NCI-H146 (cell line): ENCODE data around the gene SCLY.
"Not testable (repeated sequence)": the region's sequence is repeated elsewhere in the genome, so short reads cannot be mapped to it uniquely, and the experiment has no call there.

Experiments used
- DNase-seq: peaks from one replicate; lab custom pipeline; 2025; lab: John Stamatoyannopoulos, UW

SCLY gene, protein sequence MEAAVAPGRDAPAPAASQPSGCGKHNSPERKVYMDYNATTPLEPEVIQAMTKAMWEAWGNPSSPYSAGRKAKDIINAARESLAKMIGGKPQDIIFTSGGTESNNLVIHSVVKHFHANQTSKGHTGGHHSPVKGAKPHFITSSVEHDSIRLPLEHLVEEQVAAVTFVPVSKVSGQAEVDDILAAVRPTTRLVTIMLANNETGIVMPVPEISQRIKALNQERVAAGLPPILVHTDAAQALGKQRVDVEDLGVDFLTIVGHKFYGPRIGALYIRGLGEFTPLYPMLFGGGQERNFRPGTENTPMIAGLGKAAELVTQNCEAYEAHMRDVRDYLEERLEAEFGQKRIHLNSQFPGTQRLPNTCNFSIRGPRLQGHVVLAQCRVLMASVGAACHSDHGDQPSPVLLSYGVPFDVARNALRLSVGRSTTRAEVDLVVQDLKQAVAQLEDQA

DNA sequence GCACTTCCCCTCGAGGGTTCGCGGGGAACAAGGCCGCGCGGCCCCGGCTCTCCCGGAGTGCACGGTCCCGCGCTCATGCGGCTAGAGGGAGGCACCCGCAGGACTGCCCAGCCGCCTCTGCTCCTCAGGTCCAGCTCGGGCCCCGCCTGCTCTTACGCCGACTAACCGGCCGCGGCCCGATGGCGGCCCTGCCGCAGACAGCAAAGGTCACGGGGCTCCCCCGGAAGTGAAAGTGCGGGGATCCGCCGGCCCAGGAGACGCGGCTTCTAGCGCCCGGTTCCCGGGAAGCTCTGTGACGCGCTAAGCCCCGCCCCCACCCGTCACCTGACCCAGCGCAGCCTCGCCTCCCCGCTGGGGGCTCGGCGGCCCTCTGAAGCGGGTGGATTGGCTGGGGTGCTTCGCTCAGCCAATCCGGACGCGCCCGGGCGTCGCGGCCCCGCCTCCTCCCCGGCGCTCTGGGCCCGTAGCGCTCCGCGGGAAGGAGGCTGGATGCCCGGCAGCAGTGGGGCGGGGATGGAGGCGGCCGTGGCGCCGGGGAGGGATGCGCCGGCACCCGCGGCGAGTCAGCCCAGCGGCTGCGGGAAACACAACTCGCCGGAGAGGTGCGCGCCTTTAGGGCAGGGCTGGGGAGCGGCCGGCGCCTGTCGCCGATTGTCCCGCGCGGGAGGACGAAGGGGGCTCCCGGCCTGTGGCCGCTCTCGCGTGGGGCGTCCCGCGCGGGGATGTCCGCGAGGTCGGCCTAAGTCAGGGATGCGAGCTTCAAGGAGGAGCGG lies at the start of gene SCLY:
Gene SCLY (plus strand): TSS at position 460 of the 773 bp plus-strand sequence. CDS start 54 bp downstream, at position 514.
- peak; percentile 99 for DNase-seq

DNA sequence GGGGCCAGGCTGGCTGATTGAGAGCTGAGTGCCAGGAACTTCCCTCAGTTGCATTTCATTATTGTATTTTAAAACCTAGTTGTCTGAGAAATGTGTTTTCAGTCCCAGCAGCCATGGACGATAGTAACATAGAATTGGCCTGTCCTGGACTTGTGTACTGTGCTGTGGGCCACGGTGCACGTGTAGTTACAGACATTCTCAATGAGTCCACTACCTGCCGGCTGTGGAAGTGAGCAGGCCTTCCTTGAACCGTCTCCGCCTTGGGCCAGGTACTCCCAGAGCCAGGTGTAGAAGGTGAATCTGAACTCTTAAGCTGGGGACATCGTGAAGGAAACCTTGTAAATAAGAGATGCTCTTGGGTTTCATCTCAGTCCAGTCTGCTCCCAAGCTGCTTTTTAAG lies 47.0 kb upstream of the SCLY start:
- DNase-seq = no peak

DNA sequence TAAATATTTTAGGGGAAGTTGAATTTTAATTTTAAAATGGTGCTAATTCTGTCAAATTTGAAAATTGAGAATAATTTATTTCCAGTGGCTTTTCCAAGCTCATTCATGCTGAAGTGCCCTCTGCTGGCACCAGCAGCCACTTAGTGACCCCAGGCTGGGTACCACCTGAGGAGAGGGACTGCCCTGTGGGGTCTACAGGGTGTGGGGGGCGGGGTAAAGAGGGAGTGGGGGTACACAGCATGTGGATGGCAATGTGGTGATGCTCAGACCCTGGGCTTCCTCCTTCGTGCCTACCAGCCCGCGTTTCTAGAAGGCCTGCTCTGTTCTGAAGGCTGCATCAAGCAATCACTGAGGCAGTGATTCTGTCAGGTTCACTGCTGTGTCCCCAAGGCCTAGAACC lies 45.1 kb upstream of the SCLY start:
- DNase-seq = no peak

DNA sequence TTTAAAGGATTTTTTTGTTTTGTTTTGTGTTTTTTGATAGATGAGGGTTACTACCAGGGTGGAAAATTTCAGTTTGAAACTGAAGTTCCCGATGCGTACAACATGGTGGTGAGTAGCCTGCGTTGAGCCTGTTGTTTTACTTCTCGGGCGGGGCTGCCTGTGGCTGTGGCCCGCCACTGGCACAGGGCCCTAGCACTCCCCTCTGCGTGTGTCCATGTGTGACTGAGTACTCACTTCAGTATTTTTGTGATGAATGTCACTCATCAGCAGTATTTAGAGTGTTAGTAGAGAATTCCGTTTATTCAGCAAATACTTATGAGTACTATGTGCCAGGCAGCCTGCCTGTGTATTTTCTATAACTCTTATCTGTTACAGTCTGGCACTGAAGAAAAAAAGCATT lies 44.3 kb upstream of the SCLY start:
- DNase-seq = no peak

DNA sequence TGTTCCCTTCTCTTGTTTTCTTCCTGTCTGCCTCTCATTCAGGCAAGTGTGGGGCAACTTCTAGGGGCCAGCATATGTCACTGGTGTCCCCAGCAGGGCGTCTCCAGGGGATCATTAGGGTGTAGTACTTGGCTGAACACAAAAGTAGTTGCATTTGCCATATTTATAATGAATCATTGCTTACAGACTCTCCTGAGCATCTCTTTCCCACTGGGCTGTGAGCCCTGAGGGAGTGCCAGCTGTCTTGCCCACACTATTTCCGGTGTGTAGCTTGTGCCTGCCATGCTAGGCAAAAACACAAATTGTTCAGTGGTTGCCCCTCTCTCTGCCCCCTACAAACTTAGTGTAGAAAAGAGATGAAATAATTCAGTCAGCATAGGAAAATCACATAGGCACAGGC lies 40.8 kb upstream of the SCLY start:
- no peak for DNase-seq

DNA sequence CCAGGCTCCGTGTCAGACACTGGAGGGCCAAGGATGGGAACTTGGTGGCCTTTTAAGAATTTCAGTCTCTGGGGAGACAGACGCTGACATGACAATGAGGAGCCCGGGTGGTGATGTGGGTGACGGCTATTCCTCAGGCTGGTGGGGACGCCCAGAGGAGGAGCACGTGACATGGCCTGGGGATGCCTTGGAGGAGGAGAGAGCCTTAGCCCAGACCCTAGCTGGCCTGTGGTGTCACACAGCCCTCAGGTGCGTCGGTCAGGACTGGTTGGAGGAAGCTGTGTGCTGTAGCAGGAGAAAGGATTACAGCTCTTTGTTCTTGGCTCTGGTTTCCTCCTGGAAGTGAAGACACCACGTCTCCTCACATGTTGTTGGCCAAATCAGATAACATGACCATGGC lies 40.0 kb upstream of the SCLY start:
- DNase-seq = no peak

DNA sequence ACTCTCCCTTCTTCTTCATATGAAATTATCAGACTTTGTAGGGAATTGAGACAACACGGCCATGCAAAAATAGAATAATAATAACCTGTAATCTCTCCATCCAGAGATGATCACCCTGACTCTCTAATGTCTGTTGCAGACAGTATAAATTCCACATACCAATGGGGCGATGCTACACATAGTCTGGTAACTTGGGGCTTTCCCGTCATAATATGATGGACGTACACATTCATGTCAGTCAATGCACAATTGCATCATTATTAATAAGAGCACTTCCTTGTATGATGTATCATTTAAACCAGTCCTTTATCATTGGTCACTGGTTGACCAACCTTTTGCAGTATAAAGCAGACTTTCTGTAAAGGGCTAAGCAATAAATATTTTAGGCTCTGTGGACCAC lies 39.5 kb upstream of the SCLY start:
- DNase-seq = no peak

DNA sequence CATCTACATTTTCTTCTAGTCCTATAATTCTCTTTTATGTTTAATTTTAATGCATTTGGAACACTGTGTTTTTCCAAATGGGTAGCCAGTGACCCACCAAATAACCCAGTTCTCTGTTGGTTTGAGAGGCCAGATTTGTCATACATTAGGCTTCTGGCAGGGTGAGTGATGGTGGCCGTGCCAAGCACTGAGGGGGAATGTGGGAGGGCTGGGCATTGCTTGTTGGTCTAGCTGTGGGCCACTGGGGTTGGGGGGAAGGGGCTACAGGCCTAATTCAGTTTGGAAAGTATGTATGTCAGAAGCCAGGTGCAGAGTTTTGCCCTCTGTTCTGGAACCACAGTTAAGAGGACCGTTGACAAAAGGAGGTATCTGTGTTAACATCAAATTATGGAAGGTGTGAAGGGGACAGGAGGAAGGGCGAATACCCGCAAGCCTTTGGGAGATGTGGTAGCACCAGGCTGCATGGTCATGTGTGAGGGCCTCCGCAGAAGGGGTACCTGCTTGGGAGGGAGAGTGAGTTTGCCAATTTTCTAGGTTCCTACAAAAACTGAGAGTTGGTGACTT lies 38.1 kb upstream of the SCLY start:
- DNase-seq = no peak

DNA sequence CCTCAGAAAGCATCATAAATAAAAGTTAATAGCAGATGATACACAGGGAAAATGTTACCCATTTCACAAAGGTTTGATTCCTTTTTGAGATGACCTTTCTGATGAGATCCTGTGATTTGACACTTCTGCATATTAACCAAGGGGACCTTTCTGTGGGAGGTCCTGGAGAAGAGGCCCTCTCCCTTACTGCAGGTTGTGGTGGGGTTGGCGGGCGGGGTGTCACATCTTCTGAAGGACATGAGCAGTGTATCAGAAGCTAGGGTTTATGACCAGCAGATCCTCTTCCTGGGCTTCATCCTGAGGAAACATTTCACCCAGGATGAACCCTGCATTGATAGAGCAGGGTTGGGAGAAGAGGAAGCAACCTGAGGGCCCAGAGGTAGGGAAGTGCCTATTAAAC lies 37.2 kb upstream of the SCLY start:
- no peak for DNase-seq

DNA sequence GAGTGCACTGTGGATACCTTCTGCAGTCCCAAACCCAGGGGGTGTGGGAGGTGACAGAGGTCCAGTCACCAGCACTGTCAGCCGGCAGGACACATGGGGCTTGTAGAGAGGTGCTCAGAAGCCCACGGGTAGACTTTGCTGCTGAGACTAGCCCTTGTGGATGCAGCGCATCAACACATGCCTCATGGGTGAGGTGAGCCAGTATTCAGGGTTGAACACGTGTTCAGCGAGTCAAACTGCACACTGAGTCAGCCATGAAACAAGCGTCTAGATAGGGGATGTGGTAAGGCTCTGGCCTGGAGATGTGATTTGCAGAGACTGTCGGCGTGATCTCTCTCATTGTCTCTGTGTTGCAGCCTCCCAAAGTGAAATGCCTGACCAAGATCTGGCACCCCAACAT lies 35.8 kb upstream of the SCLY start:
- no peak for DNase-seq

DNA sequence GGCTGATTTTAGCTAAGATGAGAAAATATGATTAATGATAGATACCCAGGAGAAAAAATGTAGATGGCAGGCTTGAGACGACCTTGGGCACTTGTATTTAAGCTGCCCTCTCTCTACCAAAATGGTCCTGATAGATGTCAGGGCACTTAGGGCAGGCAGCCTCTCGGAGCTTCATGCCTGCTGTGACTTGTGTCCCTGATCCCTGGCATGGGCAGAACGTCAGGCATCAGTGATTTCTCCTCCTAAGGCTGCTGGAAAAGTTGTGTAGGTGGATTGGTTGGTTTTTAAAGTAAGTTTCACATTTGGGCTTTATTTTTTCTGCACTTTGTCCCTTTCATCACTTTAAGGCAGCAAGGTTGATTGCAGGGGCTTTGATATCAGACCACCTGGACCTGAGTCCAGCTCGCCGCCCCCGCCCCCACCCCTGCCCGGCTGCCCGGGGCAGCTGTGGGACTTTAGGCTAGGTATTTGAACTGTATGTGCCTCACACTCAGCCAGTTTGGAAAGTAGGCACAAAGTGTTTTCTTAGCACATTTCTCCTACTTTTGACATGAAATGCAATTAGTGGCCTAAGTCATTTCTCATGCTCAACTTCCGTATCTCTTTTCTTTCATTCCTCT lies 35.0 kb upstream of the SCLY start:
- no peak for DNase-seq

DNA sequence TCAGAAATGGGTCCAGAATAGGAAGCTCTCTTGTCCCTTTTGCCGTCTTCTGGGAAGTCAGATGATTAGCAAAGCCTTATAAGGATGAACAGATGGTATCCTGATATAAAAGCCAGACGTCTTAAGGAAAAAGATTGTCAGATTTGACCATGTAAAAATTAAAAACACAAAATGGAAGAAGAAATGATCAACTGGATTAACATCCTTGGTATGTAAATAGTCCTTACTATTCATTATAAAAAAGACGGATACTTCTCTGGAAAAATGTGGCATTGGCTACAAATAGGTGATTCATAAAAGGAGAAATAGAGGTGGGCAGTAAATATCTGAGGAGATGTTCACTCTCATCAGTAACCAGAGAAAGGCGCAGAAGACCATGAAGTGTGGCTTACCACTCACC lies 33.7 kb upstream of the SCLY start:
- DNase-seq = no peak

DNA sequence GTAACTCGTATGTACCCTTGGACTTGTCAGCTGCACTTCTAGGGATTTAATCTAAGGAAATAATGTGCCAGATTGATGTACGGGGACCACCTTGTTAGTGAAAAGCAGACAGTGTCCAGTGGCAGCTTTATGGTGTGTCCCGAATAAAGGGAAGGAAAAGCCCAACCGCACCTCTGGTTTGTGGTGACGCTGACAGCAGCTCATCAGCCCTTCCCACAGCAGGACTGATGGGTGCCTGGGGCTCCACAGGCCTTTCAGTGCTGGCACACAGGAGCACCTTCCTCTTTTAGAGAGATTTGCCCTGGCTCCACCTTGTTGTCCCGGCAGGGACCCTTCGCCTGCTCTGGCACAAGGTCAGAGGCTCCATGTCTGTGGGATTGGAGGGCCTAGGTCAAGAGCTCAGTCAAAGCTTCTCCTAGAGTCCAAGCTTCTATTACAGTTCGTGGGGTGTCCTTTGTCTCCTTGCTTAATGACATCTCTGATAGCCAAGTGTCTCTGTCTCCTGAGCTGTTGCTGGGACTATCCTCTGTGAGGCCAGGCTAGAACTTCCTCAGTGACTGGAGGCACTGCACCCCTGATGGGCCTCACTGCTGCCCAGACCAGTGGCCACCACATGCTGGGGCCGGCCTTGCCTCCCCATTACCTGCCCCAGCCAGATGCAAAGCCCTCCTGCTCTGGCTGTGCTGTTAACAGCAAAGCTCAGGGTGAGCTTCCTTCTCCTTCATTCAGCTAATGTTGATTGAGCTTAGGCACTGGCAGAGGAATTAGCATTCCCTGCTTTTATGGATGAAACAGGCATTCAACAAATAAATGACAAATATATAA lies 33.0 kb upstream of the SCLY start:
- DNase-seq = no peak

DNA sequence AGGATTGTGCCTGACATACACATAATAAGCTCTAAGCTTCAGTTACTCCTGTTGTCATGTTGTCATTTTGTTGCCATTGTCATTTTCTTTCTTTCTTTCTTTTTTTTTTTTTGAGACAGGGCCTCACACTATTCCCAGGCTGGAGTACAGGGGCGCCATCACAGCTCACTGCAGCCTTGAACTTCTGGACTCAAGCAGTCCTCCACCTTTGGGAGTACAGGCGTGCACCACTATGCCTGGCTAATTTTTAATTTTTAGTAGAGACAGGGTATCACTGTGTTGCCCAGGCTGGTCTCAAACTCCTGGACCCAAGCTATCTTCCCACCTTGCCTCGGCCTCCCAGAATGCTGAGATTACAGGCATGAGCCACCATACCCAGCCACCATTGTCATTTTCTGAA lies 30.9 kb upstream of the SCLY start:
- no peak for DNase-seq

DNA sequence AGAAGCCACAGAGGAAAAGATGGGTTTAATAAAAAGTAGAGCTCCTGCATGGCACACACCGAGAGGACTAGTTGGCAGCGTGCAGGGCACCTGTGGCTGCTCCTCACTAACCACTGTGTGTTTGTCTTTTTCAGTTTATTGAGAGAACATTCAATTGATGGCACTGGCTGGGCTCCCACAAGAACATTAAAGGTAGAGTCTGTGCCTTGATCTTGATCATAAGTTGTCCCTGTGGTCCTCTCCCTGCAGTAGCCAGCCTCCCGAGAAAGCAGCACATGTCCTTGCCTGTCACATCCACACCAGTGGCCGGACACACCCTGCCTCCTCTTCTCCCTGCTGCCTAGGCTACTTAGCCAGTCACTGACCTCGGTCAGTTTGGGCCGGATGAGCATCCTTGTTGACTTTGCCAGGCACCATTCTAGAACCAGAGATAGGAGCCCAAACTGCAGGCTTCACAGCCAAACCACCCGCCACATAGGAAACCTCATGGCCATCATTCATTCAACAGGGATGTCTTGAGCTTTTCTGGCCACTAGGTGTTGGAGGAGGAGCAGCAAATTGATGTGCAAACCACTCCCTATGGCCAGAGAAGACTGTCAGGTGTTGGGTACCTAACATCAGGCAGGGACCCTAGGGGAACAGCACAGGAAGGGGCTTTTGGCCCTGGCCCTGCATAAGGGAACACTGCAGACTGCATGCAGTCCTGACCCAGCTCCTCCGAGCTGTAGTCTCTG lies 30.2 kb upstream of the SCLY start:
- DNase-seq = no peak

DNA sequence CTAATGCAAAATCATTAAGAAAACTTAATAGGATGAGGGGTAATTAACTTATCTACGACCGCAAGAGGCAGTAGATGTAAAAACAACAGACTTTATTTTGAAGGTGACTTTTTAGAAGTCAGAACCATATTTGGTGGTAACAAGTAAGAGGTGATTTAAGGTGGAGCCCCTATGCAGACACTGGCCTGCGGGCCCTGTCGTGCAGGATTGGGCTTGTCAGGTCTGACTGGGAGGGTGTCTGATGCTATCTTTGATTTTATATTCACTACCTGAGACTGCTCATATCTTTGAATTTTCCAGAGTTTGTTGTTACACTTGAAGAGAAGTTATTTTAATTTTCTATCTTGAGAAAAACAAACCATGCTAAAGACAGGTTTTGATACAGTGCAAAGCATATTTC lies 29.1 kb upstream of the SCLY start:
- no peak for DNase-seq

DNA sequence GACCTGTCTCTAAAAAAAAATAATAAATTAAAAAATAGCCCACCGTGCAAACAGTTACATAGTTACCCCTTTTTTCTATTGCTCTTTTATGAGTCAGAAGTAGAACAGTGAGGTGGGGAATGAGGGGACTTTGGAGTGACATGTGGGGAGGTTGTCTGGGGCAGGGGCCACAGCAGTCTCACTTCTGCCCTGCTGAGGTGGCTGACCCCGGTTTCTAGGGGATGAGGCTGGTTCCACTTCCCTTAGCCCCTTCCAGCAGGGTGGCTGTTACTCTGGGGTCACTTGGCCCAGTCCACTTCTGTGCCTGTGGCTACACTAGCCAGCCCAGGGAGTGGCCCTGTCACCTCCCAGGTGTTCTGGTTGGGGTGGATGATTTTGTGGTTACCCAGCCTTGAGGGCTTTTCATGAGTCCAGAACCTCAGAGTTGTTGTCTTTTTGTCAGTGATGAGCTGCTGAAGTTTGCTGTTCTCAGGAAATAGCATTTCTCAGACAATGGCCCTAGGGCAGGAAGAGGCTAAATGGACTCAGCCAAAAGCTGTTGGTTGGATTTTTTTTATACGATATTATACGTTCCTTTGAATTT lies 28.0 kb upstream of the SCLY start:
- no peak for DNase-seq

DNA sequence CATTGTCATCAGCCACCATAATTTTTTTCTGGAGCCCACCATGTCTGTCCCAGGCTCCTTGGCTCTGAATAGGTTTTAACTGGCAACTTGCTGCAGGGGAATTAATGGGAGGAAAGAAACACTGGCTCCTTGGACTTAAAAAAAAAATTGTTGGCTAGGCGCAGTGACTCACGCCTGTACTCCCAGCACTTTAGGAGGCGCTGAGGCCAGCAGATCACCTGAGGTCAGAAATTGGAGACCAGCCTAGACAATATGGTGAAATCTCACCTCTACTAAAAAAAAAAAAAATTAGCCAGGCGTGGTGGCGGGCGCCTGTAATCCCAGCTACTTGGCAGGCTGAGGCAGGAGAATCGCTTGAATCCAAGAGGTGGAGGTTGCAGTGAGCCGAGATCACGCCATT lies 26.8 kb upstream of the SCLY start:
- not testable (repeated sequence) for DNase-seq

DNA sequence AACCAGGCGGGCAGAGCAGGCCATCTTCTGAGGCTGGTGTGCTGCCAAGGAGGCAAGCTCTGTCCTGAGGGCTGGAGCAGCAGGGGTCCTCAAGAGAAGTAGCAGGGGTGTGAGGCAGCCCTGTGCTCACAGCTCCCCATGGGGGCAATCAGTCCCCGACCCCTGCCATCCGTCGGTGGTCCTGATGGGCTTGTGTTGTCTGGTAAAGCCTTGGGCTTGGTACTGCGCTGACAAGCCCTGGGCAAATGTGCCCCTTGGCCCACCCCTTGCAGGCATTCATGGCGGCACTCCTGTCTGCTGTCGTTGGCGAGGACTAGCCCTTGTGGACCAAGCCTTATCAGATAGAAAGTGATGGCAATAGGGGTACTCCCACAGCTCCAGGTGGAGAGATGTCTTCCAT lies 22.6 kb upstream of the SCLY start:
- DNase-seq = no peak

DNA sequence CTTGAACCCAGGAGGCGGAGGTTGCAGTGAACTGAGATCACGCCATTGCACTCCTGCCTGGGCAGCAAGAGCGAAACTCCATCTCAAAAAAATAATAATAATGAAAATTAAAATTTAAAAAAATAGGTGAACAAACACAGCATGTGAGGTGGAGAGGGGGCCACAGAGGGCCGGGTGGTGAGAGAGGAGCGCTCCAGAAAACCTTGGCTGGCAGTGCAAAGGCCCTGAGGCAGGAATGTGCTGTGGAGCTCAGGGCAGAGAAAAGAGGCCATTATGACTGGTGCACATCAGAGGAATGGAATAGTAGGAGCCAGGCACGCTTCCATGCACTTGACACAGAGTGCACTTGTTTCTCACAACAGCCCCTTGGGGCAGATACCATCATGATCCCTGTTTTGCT lies 21.6 kb upstream of the SCLY start:
- no peak for DNase-seq

DNA sequence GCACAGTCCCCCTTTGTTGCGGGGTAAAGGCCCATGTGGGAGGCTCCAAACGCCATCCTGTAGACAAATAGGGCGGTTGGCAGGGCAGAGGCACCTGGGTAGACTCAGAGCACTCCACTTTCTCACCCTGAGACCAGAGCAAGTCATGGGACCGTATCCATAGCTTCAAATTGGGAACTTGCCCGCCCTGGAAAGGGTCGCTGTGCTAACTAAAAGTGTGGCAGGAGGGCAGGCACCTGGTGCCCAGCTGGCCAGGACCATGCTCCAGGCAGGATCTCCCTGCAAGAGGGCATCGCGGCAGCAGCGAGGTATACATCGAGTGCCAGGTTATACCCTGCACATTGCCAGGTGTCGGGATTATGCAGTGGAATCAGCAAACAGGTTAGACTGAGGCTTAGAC lies 20.8 kb upstream of the SCLY start:
- no peak for DNase-seq
